HS-5 (cell line): ENCODE measurements around the gene GSS.

Experiments
- DNase-seq: peaks from one replicate; pipeline ENCODE4 v3.0.0-alpha.2; 2012; ENCODE audit warnings: low read depth

Gene GSS

DNA sequence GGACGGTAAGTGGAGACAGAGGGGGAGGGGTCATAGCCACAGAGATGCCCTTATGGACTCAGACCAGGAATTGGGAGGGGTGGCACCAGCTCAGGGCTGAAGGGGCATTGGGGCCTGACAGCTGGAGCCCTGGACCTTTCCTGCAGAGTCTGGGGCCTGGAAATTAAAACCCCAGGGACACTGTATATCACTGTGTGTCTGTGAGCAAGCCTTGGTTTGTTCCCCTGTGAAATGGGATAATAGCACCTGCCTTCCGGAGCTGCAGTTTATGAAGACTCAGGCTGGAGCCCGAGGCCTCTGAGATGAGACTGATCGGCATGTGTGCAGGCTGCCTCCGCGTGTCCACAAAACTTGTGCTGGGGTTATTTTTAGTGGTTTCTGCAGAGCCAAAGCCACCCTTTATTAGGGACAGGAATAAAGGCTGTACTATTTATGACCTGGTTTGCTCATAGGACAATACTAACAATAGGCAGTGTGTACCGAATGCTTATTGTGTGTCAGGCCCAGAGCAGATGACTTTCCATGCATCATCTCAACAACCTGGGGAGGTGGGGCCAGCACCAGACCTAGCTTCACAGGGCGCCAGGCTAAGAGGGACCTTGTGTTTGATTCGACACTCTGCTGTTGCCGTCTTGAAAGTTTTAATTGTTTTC lies 22.6 kb upstream of the GSS start:
- no peak for DNase-seq

DNA sequence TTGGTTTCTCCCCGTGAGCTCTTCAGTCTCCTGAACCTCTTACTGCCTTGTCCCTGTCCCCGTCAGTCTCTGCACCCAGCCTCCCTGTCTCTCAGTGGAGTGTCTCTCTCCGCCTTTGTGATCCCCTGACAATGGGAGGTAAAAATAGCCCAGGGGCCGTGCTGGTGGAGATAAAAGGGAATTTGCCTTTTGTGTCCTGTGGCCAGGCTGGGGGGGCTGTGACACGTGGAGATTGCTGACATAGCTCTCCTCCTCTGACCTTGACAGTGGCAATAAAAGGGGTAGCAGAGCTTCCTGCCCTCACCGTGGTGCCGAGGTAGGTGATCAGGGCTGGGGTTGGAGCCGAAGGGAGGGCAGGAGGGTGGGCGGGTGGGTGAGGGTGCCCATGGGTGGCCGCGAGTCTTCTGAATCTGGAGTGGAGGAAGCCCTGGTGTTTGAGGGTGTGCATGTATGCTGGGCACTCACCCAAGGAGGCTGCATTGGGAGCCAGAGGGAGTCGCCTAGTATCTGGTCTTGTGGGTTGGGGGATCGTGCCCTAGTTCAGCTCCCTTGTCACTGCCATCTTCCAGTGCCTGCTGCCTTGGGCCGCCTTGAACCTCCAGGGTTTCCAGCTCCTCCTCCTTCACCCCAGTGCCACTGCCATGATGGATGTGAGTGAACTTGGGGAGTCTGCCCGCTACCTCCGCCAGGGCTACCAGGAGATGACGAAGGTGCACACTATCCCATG lies 21.9 kb upstream of the GSS start:
- DNase-seq: no peak

DNA sequence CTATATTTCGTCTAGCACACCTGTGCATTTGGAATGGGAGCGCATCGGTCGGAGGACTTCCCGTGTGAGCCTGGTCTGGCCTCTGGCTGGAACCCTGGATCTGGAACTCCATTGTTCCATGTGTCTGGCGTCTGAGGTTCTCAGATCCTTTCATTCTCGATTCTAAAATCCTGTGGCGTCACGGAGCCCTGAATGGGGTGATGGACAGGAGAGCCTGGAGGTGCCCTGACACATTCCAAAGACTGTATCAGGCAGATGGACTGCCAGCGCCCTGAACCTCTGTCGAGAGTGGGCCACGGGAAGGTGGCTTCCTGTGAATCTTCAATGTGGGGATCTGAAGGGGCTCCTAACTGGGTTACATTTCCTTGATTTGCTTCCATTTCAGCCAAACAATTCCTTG lies 20.7 kb upstream of the GSS start:
- no peak for DNase-seq

DNA sequence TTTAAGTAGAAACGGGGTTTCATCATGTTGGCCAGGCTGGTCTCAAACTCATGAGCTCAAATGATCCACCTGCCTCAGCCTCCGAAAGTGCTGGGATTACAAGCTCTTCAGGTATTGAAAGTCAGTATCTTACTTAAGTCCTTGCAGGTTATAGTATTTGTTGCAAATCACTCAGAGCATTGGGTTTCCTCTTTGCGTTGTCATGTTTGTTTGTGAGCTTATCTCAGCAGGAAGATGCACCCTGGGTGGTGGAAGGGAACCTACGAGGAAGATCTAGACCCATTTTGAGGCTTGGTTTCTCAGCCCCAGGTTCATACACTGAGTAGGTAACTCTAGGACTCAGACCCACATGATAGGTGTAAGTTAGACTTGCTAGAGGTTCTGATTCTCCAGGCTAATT lies 18.6 kb upstream of the GSS start:
- no peak for DNase-seq

DNA sequence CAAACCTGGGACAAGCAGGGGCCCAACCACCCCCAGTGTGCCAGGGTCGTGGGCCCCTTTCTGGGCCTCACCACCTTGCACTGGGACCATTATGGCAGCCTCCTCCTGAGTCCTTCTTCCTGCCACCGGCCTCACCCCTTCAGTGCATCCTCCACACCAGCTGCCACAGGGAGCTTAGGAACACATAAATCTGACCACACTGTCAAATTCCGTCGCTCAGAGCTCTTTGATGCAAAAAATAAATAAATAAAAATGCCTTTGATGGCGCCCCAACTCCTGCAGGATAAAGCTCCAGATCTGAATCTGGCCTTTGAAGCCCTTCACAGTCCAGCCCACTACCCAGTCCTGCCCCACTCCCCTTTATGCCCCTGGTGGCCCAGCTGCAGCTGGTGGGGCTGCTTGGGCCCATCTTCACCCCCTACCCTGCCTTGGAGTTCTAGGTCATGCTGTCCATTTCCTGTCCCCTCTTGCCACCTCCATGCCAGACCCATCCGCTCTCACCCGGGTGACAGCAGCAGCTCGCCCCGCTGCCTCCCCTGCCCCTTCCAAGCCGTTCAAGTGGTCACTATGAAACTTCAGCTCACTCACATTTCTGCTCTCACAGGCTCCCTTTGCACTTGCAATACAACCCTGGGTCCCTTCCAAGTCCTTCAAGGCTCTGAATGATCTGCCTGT lies 16.1 kb upstream of the GSS start:
- DNase-seq: no peak

DNA sequence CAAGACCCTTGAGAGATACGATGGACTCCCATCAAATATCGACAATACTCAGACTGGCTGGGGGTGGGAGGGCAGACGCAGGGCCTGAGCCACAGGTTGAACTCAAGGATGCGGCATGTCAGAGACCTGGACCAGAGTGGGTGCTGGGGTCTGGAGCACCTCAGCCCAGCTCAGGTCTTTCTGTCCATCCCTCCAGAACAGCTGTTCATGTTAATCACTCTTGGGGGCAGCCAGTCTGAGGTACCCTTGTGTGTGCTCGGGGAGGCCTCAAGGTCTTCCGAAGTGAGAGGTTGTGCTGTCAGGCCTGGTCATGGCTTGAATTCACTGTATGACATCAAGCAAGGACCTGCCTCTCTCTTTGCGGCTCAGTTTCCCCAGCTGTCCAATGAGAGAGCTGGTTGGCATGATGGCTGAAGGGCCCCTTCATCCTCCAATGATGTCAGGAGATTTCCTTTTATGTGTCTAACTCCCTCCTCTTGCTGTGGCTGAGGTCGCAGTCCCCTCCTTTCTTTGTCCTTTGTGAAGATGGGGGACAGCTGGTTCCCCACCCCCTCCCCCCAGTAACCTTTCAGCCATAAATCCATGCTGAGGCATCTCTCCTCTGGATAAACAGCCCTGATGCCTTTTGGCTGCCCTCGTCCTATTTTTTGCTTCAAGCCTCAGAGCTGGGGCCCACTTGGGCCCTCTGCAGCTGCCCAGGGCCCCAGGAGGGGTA lies 15.4 kb upstream of the GSS start:
- no peak for DNase-seq

DNA sequence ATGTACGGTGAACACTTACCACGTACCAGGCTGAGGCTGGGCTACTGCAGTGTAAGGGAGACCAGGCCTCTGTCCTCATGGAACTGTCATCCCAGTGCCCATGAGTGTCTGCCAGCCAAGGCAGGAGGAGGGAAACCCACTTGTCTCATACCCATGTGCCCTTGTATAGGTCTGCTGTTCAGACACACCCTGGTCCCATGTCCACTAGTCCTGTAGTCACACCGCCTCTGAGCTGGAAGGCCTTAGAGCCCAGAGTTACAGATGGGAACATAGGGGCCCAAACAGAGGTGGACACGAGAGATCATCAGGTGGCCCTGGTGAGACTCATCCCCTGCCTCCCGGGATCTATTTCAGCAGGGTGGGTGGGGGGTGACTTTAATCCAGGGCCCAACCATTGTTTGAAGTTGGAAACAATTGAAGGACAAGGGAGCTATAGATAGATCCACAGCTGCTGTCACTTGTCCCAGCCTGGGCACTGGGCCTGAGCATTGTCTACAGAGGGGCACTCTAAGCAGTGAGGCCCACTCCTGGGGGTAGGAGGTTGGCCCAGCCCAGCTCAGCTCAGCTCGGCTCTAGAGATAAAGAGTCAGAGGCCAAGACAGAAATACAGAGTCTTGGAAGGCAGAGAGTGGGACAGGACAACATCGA lies 14.7 kb upstream of the GSS start:
- no peak for DNase-seq

DNA sequence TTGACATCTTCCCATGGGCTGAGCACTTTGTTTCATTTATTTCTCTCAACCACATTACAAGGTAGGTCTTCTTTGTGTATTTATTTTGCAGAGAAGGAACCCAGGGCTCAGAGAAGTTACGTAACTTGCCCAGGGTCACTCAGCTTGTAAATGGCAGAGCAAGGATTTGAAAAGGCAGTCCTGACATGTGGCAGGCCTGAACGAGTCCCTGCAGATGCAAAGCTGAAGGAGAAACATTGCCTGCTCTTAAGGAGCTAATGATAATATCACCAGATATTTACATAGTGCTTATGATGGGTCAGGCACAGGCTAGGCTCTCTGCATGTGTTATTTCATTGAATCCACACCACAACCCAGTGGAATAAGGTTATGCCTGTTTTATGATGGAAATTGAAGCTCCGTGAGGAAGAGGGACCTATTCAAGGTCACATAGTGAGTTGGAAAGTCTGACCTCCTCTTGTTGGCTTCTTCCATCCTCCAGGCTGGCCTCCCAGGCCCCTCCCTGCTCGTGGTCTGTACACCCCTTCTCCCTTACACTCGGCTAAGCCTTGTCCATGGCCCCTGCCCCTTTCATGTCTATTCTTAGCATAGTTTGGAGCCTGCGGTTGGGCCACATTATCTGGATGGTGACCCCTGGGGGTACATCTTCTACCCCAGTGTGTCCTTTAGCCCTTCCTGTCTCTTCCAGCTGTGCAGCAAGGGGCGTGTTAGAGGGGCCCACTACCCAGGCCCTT lies 12.6 kb upstream of the GSS start:
- DNase-seq: no peak

DNA sequence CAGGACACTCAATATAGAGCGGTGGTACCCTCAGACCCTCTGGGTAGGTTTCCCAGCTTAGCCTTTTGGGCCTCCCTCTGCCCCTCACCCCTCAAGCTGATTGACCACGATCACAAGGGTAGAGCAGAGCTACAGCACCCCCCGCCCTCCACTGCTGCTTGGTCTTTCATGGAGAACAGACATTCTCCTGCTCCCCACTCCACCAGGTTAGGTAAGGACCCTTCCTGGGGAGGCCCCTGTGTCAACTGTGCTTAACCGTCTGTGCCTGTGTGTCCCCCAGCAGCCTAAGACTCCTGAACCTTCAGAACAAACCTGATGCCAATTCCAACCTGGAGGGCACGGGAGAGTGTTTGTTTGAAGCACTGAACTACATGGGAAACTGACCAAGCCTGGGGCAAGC lies 11.8 kb upstream of the GSS start:
- no peak for DNase-seq

DNA sequence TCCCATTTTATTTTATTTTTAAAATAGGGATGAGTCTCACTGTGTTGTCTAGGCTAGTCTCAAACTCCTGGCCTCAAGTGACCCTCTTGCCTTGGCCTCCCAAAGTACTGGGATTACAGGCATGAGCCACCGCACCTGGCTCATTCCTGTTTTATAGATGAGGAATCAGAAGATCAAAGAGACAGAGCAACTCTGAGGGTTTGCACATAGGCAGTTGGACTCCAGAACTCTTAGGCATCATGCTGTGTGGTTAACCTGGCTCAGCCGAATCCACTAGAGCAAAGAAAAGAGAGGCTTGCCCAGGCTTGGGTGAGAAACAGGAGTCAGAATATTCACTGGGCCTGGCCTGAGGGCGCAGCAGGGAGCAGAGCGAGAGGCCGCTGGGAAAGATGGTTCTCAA lies 9.4 kb upstream of the GSS start:
- no peak for DNase-seq

DNA sequence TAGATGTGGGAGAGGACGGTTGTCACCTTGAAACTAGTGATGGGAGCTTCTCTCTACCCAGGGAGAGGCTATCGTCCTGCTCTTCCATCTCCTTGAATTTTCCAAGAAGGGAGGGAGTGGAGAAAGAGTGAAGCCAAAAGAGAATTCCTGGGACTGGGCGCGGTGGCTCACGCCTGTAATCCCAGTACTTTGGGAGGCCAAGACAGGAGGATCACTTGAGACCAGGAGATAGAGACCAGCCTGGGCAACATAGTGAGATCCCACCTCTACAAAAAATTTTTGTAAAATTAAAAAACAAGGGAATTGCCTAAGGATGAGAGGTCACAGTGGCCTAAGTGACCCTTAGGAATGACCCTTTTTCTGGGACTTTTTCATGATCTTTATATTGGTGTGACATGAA lies 8.9 kb upstream of the GSS start:
- no peak for DNase-seq

DNA sequence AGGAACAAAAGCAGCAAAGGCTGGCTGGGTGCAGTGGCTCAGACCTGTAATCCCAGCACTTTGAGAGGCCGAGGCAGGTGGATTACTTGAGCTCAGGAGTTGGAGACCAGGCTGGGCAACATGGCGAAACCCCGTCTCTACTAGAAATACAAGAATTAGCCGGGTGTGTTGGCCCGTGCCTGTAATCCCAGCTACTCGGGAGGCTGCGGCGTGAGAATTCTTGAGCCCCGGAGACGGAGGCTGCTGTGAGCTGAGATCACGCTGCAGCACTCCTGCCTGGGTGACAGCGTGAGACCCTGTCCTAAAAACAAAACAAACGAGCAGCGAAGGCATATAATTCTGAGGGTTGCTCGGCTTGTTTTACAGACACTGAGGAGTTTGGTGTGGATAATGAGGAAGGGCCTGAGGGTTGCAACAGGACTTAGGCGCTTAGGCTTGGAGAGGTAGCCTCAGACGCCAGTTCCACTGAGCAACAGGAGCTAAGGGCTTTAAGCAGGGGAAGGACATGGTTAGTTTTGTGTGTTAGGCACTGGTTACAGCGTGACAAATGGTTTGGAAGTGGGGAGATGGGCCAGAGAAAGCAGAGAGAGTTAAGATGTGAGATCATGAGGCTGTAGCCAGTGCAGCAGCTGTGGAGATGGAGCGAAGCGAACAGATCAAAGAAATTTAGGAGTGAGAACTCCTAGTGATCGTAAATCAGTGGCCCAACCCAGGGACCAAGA lies 1.3 kb upstream of the GSS start:
- no peak for DNase-seq

DNA sequence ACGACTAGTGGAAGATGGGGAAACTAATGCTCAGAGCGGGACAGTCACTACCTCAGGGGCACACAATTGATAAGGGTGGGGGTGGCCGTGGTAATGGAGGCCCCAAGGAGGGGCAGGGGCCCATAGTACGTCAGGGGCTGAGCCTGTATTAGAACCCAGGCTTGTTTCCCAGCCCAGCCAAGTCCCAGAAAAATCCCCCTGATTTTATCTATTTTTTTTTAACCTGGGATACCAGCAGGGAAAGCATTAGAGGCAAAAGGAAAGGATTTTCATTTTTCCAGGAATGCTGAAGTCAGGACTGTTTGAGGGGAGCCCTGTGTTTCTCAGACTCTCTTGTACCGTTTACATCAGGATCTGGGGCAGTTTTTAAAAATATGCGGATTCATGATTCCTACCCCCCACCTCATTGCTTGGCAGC lies 444 bp upstream of the GSS start:
- DNase-seq: no peak

DNA sequence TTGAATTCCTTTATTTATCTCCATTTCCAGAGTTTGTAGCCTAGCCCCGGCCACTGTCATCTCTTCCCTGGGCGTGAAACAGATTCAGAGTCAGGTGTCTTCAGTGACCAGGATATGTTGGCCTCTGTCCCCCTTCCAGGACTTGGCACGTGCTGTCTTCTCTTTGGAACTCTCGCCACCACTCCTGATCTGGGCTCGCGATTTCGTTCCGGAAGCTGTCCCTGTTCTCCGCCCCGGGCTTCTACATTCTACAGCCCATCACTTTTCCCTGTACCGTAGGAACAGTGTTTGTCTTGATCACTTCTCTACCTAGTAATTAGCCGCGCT lies 739 bp downstream of the GSS start:
- DNase-seq: no peak

DNA sequence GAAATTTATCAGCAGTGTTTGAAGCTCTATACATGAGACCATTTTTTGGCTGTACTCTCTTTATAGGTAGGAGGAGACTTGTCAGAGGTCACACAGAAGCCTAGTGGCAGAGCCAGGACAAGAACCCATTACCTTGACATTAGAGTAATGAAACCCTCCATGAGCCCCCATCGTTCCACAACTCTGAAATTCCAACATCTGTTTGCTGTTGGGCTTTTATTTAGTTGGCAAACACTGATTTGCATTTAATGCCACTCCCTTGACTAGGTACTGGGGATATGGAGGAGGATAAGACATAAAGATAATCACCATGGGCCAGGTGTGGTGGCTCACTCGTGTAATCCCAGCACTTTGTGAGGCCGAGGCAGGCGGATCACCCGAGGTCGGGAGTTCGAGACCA lies 1.6 kb downstream of the GSS start:
- no peak for DNase-seq

DNA sequence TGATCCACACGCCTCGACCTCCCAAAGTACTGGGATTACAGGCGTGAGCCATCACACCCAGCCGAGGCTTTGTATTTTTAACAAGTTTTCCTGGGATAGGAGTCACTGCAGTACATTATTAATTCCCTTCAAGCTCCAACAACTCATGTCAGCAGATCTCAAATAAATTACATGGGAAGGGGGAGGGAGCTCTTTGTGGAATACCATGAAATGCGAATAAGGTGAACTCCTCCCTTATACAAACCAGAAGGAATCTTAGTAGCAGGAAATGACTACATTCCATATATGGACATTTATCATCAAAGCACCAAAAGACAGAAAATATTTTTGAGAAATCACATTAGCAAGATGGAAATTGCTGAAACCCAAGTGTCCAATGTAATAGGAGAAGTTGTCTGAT lies 2.9 kb downstream of the GSS start:
- DNase-seq: no peak

DNA sequence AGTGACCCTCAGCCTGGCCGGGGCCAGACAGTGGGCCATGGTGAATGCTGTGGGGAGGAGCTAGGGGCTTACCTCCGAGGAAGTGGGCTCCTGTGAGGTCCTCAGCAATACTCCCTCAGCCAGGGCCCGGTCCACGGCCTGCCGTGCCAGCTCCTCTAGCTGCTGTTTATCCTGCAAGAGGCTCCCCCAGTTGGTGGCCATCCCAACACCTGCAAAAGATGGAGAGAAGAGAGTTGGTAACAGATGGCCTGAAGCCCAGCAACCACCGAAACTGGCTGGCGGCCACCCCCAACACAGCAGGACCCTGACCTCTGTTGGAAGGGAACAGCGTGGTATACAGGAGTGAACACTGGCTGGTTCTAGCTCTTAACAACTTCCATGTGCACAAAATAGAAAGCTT lies 4.0 kb downstream of the GSS start:
- no peak for DNase-seq

DNA sequence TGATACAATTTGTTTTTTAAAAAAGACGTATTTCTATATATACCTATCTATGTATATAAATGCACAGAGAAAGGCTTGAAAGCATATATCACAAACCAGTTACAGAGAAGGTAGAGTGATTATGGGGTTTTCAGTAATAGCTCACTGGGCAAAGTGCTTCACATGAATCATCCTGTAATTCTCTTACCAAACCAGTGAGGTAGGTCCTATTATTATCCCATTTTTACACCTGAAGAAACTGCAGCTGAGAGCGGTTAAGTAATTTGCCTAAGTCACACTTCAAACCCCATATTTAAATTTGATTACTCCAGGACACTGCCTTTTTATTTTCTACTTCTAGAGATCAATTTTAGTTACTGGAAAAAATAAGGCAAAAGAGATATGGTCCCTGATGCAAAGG lies 4.4 kb downstream of the GSS start:
- DNase-seq: no peak

DNA sequence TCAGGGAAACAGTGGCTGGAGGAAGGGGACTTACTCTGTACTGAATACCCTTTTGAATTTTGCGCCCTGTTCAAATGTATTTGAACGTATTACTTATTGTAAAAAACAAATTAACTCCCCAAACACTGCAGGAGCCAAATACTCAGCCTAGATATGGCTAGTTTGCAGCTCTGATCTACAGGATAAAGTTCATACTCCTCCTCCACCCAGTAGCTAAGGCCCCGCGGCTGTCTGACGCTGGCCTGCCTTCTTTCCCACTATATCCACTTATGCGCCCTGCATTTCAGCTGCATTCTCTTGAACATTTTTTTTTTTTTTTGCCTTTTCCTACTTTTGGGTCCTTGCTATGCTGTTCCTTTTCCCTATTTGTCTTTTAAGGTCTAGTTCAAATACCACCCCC lies 6.5 kb downstream of the GSS start:
- DNase-seq: no peak

DNA sequence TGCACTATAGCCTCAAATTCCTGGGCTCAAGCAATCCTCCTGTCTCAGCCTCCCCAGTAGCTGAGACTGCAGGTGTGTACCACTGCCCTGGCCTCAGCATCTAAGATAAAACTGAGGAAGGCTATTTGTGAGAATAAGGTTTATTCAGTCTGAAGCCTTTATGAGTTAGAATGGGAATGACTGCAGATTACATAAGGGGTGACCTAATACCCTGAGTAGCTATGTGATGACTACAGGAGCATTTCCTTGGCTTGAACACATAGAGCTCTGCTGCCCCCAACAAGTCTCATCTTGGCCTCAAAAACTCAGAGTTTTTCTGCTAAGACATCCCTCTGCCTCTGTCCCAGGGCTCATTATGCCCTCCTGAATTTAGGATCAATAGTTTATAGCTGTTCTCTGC lies 7.6 kb downstream of the GSS start:
- peak; percentile 60 for DNase-seq

DNA sequence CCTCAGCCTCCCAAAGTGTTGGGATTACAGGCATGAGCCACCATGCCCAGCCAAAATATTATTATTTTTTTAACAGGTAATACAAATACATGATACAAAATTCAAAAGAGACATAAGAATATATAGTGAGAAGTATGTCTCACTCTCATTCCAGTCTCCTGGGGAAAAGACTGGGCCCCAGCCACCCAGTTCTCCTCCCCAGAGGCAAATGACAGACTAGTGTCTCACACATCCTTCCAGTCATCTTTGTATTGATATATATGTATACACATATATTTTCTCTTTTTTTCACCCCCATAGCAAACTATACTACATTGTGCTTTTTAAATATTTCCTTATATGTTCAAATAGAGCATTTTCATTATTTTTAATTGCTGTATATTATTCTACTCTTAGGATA lies 8.3 kb downstream of the GSS start:
- DNase-seq: no peak
